Activated CD4-positive, alpha-beta T cell treated with anti-CD3 and anti-CD28 coated beads, Interleukin-2, amount 50 U/mL, for 48 hours (primary cell): ENCODE data around the gene ELMO1.
A peak's percentile ranks its signal among the peaks of the same experiment; 100 is the strongest.

ENCODE experiments used
- DNase-seq, 2 experiments: peaks; one replicate each; pipeline ENCODE4 v3.0.0-alpha.2; 2020

ELMO1 gene

DNA sequence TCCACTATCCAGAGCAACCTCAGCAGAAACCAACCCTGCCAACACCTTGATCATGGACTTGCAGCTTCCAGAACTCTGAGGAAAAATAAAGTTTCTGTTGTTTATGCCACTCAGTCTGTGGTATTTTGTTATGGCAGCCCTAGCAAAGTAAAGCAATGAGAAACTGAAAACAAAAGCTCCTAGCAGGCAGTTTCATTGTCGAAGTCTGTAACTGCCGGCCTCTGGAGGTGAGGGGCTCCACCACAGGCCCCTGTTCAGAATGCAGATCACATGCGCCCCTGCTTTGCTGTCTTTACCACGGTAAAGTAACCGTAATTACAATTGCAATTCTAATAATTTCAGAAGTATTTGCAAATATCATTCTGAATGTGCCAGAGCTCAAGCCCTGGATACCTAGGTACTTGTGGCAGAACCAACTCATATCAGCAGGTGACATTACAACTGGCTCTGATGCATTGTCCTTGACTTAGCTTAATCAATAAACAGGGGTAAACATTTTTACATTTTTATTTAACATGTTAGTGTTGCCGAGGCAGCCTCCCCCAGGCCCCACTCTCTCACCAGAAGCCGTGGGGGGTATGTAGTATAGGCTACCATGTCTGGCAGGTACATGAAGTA lies 193.2 kb downstream of the ELMO1 start:
- no peak for DNase-seq

DNA sequence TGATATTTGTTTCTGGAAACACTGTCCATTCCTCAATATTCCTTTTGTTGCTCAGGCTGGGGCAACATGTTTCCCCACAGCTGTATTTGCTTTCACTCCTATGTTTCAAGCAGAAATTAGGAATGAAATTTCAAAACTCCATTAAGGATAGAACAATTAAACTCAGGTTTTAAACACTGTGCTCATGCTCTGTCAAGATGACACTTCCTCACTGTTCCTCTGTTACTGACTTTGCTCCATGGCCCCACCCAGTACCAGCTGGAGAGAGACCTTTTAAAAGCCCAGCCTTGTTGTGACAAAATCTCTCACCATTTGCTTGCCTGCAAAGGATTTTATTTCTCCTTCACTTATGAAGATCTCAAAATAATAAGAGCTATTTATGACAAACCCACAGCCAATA lies 197.4 kb downstream of the ELMO1 start:
- no peak for DNase-seq

DNA sequence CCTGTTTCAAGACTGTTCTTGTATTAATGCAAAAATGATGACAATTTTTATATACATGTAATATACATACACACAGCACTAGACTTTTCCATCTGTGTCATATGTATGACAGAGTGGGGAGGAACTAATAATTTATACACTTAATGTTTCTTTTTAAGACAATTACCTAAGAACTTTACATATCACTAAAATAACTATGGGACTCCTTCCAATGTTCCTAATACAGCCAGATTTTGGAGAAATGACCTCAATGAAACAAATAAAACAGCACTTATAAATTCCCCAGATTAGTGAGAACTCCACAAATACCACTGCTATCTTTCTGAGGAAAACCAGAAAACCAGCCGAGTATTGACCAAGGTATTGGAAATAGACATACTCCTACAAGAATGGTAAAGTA lies 199.4 kb downstream of the ELMO1 start:
- no peak for DNase-seq

DNA sequence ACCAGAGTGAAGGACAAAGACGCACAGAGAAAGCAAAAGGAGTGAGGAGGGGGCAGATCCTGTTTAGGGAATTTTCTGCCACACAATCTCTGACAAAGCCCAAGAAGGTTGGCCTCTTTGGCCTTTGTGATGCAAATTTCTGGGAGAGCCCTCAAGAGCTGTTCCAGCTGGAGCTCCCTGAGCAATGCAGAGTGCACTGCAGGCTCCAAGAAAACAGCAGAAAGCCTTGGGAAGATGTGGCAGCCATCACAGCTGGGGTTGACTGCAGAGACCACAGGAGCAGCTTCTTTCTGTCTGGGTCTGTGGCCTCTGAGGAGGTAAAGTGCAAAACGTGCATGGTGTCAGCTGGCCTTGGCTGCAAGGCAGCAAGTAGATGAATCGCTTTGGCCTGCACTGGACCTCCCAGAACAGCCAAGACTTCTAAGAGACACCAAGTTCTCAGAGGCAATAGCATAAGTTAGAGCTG lies 200.2 kb downstream of the ELMO1 start:
- no peak for DNase-seq

DNA sequence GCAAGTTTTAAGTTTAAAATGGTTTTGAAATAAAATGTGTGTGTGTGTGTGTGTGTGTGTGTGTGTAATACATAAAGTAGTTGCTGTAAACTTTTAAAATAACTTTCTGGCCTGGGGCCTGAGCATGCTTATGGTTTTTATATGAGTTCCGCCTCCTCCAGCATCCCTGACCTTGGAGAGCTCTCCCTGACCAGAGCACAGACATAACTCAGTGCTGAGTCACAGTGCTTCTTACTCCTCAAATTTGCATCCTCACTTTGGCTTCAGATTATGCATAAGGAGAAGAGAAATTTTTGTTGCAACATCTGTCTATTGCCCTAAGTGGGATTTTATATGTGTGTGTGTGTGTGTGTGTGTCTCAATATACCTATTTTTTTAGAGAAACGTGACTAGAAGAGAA lies 200.8 kb downstream of the ELMO1 start:
- no peak for DNase-seq

DNA sequence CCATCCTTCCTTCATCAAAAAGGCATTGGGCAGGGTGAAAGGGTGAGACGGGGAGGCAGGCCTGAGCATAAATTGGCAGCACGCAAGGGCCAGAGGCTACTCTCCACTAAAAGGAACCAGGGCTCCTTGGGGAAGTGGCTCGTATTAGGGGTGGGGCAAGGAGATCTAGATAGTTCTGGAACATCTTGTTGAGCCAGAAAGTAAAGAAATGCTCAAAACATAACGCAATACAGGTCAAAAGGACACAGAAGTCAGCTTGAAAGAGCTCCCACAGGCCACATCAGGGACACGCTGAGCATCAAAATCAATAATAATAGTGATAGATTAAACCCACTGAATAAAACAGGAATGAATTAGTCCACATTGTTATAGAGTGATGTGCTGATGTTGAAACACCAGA lies 203.1 kb downstream of the ELMO1 start:
- no peak for DNase-seq

DNA sequence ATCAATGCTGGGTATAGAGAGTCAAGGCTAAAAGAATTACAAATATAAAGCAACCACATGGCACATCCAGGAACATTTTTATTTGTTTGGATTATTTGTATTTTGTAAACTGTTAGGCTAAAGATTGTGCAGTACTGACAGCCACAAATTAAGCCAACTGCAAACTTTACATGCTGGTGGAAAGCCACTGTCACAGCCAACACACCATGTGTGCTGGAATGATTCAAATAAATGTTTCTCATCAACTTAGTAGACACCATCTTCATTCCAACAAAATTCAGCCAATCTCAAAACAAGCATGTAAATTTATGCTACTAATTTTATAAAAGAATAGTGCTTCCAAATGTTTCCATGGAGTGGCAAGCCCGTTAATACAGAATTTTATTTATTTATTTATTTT lies 211.8 kb downstream of the ELMO1 start:
- no peak for DNase-seq

DNA sequence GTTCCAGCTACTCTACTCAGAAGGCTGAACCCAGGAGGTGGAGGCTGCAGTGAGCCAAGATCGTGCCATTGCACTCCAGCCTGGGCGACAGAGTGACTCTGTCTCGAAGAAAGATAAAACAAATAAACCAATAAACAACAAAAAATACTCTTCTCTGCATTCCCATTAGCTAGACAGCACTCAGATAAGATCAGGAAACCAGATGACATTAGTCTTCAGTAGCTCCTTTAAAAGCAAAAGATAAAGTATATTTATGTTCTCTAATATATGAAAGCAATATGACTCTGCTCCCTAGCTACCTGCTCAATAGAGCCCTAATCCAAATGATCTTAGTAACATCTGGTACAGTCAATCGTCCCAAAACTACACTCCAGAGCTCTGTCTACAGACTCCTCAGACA lies 212.9 kb downstream of the ELMO1 start:
- DNase-seq: no peak

DNA sequence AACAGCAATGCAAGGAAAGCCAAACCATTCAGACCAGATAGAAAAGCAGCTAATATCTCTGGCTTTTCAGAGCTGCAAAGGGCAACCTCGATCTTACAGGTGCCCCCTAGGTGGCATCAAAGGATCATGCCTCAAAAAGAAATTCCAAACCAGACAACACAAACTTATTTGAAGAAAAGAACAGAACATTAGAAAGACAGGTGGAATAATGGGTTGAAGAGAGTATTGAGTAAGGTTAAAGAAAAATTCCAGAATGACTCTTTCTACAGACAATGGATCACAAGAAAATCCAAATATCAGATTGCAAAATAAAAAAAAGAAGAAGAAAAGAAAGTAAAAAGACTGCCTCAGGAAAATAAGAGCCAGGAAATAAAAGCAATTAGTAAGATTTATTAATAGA lies 213.7 kb downstream of the ELMO1 start:
- DNase-seq: no peak

DNA sequence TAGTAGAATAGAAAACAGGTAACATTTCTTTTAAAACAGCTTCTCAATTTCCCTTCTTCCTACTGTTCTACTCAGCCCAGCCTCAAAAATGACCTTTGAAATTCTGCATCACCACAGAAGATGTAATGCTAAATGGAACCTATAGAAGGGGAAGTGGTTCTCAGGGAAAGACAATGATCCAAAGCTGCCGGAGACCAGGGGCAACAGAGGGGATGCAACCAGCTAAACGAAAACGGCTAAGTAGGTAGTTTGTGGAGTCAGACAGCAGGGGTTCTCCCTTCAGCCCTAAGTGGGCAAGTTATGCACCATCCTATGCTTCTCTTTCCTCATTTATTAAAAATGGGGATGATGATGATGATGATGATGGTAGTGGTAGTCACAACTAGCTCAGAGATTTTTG lies 214.3 kb downstream of the ELMO1 start:
- DNase-seq: no peak

DNA sequence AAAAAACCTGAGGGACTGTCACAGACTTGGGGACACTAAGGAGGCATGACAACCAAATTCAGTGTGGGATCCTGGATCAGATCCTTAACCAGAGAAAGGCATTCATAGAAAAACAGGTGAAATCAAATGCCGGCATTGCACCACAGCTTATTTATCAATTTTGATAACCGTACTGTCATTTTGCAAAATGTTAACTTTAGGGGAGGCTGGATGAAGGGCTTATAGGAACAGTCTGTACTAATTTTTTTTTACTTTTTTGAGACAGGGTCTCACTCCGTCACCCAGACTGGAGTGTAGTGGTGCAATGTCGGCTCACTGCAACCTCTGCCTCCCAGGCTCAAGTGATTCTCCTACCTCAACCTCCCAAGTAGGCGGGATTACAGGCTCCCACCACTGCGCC lies 217.1 kb downstream of the ELMO1 start:
- no peak for DNase-seq

DNA sequence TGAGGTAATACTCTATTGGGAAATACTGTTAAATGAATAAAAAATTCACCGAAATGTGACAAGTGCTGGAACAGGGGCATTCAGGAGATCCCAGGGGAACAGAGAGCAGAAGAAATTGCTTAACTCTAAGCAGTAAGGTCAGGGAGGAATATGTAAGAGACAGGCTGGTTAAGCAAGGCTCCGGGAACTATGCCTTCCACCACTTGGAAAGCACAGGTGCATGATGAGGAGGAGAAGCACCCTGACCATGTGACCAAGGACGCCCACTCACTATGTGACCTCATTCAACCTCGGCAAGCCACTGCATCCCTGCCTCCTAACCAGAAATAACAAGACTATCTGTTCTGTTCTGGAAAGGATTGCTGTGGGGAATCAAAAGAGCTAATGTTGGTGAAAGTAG lies 218.4 kb downstream of the ELMO1 start:
- DNase-seq: peak in 1 of 2 experiments; percentile 21

DNA sequence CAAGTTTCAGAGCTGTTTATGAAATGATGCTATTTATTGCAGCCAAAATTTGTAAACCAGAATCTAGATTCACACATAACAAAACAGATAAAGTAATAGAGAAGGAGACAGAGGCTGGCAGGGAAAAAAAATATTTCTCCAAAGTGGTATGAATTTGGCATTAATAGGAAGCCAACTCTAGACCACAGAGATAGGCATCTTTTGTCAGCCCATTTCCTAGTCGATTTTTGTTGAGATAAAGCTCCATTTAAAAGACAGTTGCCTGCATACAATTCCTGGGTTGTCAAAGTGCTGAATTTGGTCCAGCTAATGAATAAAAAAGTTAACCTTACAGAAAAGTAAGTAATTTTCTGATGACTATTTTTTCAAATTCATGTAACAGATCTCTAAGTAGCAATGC lies 219.3 kb downstream of the ELMO1 start:
- no peak for DNase-seq

DNA sequence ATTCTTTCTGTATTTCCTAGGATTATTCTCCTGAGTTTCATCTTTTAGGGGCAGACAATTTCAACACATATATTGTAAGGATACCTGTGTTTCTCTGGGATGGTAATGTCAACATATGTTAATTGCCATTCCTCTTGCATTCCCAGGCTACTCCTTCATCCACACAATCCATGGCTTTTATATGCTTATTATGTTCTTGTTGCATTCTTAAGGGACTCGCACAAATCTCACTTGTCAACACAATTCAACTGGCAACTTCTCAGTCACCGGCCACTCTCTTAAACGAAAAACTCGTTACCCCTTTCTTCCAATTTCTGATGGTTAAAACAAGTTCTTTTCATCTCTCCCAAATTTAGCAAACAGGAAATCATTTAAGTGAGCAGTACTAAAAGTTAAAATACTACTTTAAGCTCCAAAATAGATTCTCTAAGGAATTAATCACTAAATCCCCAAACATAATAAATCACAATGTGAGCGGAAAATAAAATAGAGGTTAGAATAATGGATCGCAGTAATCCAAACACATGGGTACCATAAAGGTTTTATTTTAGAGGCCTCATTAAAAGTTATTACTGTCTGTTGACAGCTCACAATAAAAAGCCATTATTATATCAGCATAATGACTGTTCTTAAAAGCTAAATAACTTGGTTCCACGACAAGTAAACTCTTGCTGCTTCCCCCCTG lies 223.2 kb downstream of the ELMO1 start:
- no peak for DNase-seq

DNA sequence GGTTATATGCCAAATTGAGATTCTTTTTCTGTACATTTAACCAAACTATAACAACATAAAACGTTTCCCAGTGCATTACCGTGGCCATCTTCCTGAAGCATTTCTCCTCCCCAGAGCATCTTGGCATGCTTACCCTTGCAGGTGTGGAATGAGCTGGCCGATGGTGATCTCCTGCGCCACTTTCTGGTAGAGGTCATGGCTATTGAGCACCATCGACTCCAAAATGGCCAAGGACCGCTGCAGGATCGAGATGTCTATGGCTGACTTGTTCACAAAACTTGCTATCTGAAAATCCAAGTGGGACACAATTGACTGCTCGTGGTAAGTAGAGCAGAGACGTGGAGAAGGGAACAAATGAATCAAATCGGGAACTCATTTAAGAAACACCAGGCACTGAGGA lies 223.9 kb downstream of the ELMO1 start:
- no peak for DNase-seq

DNA sequence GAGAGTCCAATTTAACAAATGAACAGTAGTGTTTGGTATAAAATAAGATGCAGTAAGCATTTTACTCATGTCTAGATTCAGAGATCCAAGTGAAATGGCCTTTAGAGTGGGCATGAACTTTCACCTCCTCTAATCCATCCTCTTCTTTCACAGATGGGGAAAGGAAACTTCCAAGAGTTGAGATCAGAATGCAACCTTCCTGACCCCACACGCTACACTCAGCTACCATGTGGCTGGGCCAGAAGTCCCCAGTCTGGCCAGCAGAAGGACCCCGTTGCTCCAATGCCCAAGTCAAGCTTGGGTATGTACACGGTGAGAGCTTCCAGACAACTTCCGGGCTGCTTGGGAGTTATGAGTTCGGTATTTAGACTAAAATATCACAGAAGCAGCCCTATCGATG lies 228.0 kb downstream of the ELMO1 start:
- no peak for DNase-seq

DNA sequence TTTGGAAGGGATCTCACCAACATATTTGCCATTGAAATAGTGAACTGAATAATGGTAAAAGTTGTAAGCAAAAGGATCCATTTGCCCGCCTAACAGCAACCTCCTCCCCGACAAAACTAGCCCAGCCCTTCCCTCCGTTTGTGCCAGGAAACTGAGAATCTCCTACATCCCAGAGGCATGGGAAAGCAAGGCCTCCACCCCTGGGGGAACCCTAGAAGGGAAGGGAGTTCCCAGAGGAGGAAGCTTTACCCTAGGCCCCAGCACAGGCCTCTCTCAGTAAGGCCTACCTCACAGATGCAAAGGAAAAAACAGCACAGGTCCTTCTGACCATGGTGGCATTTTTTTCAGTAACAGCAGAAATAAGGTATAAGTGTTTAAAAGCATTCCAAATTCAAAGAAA lies 229.7 kb downstream of the ELMO1 start:
- no peak for DNase-seq

DNA sequence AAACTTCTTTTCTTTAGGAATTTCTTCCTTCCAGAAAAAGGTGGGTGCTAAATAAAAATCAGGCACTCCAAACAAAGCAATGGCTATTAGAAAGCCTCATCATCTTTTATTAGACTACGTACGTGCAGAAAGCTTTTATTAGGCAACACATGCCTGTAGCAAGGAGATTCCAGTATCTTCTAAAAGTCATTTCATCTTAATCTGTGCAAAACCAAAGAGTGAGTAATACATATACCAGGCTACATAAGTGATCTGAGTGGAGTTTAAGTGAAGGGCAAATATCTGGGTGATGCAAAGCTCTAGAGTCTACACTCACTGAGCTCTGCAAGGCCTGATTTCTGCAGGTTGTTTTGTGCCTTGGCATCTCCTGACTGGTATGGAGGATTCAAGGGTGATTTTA lies 231.7 kb downstream of the ELMO1 start:
- DNase-seq: no peak

DNA sequence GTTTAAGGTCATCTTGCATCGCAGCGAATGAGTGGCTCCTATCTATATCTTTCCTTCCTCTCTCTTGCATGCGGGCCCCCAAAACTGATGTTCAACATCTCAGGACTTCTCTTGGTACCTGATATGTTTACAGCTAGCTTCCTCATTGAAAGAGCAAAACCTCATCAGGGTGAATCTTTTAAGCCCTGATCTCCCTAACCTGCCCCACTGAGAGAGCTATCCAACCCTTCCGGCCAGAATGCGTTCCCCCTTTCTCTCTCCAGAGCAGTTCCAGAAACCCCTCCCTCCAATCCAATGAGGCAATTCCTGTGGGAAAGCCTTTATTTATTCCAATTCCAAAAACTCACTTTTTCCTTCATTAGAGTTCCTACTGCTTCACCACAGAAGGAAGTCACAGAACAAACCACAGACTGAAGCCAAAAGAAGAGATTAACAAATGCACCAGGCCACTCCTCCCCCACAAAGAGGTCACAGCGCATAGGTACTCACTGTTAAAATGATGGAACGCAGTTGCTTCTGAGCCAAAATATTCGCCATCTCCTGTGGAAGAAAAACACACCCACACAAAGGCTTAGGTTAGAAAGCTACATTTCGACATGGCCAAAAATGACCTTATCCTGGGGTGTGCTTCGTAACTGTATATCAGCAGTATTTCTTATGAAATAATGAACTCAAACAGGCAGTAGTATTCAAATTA lies 232.4 kb downstream of the ELMO1 start:
- no peak for DNase-seq

DNA sequence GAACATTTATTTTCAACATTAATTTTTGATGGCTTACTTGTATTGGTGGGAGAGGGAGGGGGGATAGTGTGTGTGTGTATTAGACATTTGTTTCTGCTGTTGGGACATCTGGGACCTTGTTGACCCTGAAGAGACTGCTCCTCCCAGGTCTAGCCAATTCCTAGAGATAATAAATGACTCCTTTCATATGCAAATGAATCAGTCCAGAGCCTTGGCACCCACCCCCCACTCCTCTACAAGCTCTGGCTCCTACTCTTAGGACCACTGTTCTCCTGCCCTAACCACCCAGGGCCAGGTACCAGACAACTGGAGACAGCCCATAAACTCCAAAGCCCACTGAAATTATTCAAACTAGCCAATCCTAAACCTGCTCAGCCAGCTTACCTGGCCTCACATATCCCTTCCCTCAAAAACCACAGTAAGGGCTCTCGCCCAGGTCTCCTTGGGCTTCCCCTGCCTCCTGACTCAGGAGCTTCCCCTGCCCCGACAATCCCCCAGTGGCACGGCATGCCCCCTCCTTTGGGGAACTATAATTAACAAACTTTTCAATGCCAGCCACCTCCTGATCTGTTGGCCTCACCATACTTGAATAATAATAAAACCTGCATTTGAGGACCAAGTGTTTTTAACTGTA lies 233.3 kb downstream of the ELMO1 start:
- no peak for DNase-seq

DNA sequence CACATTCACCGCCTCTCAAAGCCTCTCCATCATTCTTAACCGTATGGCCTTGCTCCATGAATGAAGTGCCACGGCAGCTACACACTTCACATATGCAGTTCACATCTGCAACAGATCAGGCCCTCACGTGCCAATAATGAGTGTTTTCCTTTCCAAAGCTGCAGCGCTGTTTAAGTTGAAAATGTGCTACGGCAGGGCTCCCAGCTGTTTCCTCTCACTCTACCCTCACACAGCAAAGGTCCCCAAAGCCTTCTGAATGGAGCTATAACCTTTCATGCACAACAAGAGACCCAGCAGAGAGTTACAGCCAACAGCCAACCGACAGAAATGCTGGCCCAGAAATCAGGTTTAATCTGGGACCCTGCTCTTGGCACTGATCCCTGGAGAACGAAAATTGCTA lies 236.1 kb downstream of the ELMO1 start:
- no peak for DNase-seq

DNA sequence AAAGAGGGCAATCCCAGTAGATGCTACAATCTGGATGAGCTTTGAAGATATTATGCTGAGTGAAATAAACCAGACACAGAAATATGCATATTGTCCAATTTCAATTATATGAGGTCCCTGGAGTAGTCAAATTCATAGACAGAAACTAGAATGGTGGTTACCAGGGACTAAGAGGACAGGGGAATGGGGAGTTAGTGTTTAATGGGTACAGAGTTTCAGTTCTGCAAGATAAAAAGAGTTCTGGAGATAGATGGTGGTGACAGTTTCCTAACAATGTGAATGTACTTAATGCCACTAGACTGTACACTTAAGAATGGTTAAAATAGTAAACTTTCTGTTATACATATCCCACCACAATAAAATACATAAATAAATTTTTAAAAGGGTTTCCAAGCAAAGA lies 236.6 kb downstream of the ELMO1 start:
- DNase-seq: no peak

DNA sequence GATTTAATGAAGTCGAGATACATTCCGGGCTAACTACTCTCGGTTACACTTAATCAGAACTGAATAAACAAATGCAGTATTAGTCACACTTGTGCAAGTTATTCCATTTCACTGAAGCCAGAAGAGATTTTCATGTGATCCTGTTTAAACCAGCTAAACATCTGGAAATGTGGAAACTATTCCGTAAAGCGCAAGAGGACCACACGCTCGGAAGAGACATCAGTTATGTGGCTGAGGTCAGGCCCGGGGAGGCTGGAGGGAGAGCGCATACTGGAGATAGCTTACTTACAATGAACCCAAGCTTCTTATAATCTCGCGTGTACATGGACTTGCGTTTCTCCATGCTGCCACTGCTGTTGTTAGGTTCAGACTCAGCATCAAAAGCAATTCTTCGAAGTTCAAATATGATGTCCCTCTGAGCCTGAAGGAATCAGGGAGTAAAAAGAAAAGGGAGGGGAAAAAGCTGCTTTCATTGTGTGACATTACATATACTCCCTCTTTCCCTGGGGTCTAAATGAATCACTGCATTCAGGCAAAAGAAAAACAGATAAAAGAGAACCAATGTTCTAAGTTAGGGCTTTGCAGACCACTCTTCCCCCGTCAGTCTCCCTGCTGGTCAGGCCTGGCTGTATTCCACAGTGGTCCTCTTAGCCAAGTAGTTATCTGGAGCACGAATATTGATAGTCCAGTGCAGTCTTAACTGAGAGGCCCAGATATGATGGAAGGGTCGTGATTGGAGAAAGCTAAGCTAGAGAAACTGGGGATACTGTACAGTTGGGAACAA lies 237.4 kb downstream of the ELMO1 start:
- no peak for DNase-seq
